Stimulated activated CD4-positive, alpha-beta T cell treated with anti-CD3 and anti-CD28 coated beads, TNF-alpha, amount 100 ng/mL, for 4 hours (primary cell): ENCODE data around the gene ERGIC1.

Source experiments
- DNase-seq, 3 experiments: peaks; one replicate each; pipeline ENCODE4 v3.0.0-alpha.2; 2020; ENCODE audit warnings: low read depth in 3 of 3

The ERGIC1 gene

GRCh38 chr5:172981931-172982330 lies 147.9 kb downstream of the ERGIC1 start:
- no peak for DNase-seq

GRCh38 chr5:172983542-172984243 lies 149.6 kb downstream of the ERGIC1 start, which contains the start of gene ATP6V0E1:
TSS of gene ATP6V0E1 (plus strand) at chr5:172983771. CDS start at chr5:172983861, 90 bp downstream.
- DNase-seq = peak; percentile 86 to 94 (median 91)

- peak; percentile 43 to 59 (median 58) for DNase-seq
Measured at GRCh38 chr5:172984244-172984953, 150.3 kb downstream of the ERGIC1 start.

GRCh38 chr5:172985596-172985995 lies 151.5 kb downstream of the ERGIC1 start:
- DNase-seq = no peak

- DNase-seq = no peak
Measured at GRCh38 chr5:172988276-172988675, 154.2 kb downstream of the ERGIC1 start.

GRCh38 chr5:172990776-172991175 lies 156.7 kb downstream of the ERGIC1 start:
- DNase-seq = no peak

GRCh38 chr5:172994405-172994804 lies 160.4 kb downstream of the ERGIC1 start:
- DNase-seq = no peak

GRCh38 chr5:172999372-172999973 lies 165.4 kb downstream of the ERGIC1 start:
- no peak for DNase-seq

GRCh38 chr5:172999974-173000373 lies 165.9 kb downstream of the ERGIC1 start:
- no peak for DNase-seq

- no peak for DNase-seq
Measured at GRCh38 chr5:173001229-173001841, 167.3 kb downstream of the ERGIC1 start.
